ENCODE results near the gene SPINK4. TPM values are rescaled to one million over a fixed set of nuclear protein-coding genes. Genes with fewer than 3 reads are reported as not detected.

SPINK4 gene
- total and polyA plus RNA-seq, 4 donors, result not detected

DNA sequence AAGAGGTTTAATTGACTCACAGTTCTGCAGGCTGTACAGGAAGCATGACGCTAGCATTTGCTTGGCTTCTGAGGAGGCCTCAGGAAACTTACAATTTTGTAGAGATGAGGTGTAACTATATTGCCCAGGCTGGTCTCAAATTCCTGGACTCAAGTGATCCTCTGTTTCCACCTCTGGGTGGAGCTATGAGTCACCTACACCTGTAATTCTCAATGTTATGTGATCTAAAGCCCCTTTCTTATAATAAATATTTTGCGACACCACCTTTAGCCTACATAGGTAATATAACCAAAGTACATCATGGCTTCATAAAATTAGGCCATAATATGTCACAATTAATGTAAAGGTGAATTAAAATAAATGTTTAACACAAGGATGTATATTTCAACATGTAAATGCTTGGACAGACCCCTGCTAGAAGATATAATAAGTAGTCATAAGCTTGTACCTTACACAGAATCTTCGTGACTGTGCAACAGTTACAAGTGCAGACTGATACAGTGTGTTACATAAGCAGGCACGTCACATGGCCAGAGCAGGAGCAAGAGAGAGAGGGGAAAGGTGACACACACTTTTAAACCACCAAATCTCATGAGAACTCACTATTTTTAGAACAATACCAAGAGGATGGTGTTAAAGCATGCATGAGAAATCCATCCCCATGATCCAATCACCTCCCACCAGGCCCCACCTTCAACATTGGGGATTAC lies 29.8 kb upstream of the SPINK4 start:
- H3K9ac ChIP-seq (ENCODE audit: insufficient read depth in 1 of 2, low read length in 2 of 2), result no peak overlapping the region
- H3K36me3 ChIP-seq (ENCODE audit: control insufficient read depth in 4 of 4, insufficient read depth in 4 of 4, low read length in 4 of 4), result no peaks in the 10 kb centered on the region
- no peak overlapping the region for H3K4me3 ChIP-seq
- H3K27ac ChIP-seq (ENCODE audit: low read depth in 1 of 2, low read length in 1 of 2), result no peak overlapping the region
- ATAC-seq (ENCODE audit: insufficient read depth, low FRiP score), result no peak
- H3K9me3 ChIP-seq (ENCODE audit: control insufficient read depth in 4 of 4, insufficient read depth in 3 of 4, low read length in 3 of 4), result no peaks in the 10 kb centered on the region
- H3K27me3 ChIP-seq (ENCODE audit: control insufficient read depth in 3 of 3, insufficient read depth in 3 of 3, low read length in 2 of 3), result no peaks in the 10 kb centered on the region
- TF ChIP-seq CTCF (IDR thresholded peaks at IDR 0.05; ENCODE audit: control extremely low read depth, extremely low read depth), result no peak
- H3K4me1 ChIP-seq (ENCODE audit: control insufficient read depth in 5 of 5, insufficient read depth in 5 of 5, low read length in 5 of 5), result peaks cover 0 to 9% (median 2%) of the 10 kb centered on the region in 5 donors
- DNase-seq, result no peak
- 91 to 92% methylated on average over 4 of the region's 4 CpGs for WGBS, 2 donors

- Histone ChIP-seq H3K27me3 (ENCODE audit: control insufficient read depth in 3 of 3, insufficient read depth in 3 of 3, low read length in 2 of 3) (peaks cover 0 to 3% (median 0%) of the 10 kb centered on the region in 3 donors), H3K9me3 (ENCODE audit: control insufficient read depth in 4 of 4, insufficient read depth in 3 of 4, low read length in 3 of 4) (no peaks in the 10 kb centered on the region), H3K4me1 (ENCODE audit: control insufficient read depth in 5 of 5, insufficient read depth in 5 of 5, low read length in 5 of 5) (peaks cover 0 to 9% (median 2%) of the 10 kb centered on the region in 5 donors), H3K27ac (ENCODE audit: low read depth in 1 of 2, low read length in 1 of 2) (no peak overlapping the region), H3K36me3 (ENCODE audit: control insufficient read depth in 4 of 4, insufficient read depth in 4 of 4, low read length in 4 of 4) (no peaks in the 10 kb centered on the region), H3K4me3 (no peak overlapping the region), H3K9ac (ENCODE audit: insufficient read depth in 1 of 2, low read length in 2 of 2) (peak overlapping the region in 1 of 2 donors; percentile 36)
- ATAC-seq (ENCODE audit: insufficient read depth, low FRiP score), result no peak
- WGBS, 2 donors, result 59 to 75% methylated on average over 3 of the region's 3 CpGs
- no peak for TF ChIP-seq CTCF (IDR thresholded peaks at IDR 0.05; ENCODE audit: control extremely low read depth, extremely low read depth)
- DNase-seq, result peak; percentile 79 to 86 (median 82)
These were observed 28.1 kb upstream of the SPINK4 start for GRCh38 chr9:33211695-33212393.

GRCh38 chr9:33220681-33221567 lies 19.0 kb upstream of the SPINK4 start:
- no peak for ATAC-seq (ENCODE audit: insufficient read depth, low FRiP score)
- TF ChIP-seq CTCF (IDR thresholded peaks at IDR 0.05; ENCODE audit: control extremely low read depth, extremely low read depth), result no peak
- no peak overlapping the region for H3K27ac ChIP-seq (ENCODE audit: low read depth in 1 of 2, low read length in 1 of 2)

More at GRCh38 chr9:33220681-33221567, 19.0 kb upstream of the SPINK4 start:
- no peak for DNase-seq
- 74 to 76% methylated on average over 14 of the region's 14 CpGs for WGBS, 2 donors
- Histone ChIP-seq H3K27me3 (ENCODE audit: control insufficient read depth in 3 of 3, insufficient read depth in 3 of 3, low read length in 2 of 3) (peaks cover 0 to 3% (median 0%) of the 10 kb centered on the region in 3 donors), H3K9ac (ENCODE audit: insufficient read depth in 1 of 2, low read length in 2 of 2) (no peak overlapping the region), H3K4me1 (ENCODE audit: control insufficient read depth in 5 of 5, insufficient read depth in 5 of 5, low read length in 5 of 5) (no peaks in the 10 kb centered on the region), H3K9me3 (ENCODE audit: control insufficient read depth in 4 of 4, insufficient read depth in 3 of 4, low read length in 3 of 4) (no peaks in the 10 kb centered on the region), H3K36me3 (ENCODE audit: control insufficient read depth in 4 of 4, insufficient read depth in 4 of 4, low read length in 4 of 4) (no peaks in the 10 kb centered on the region), H3K4me3 (no peak overlapping the region)

Data from lung (tissue), 12 donors.